Measurements from ENCODE around the gene TRMT2A.

TRMT2A gene

GRCh38 chr22:20063271-20064139, 53.5 kb downstream of the TRMT2A start:
- no peaks in the 10 kb centered on the region for H3K27me3 ChIP-seq (ENCODE audit: insufficient read depth, low read length, poor library complexity)
- peaks cover 43% of the 10 kb centered on the region for H3K36me3 ChIP-seq (ENCODE audit: insufficient read depth, low read length)
- no peaks in the 10 kb centered on the region for H3K79me2 ChIP-seq (ENCODE audit: insufficient read depth, low read length)
- H3K9me3 ChIP-seq (ENCODE audit: insufficient read depth, low read length, severe bottlenecking): no peaks in the 10 kb centered on the region
- no peaks in the 10 kb centered on the region for H4K20me1 ChIP-seq (ENCODE audit: insufficient read depth, low read length)
- DNase-seq: no peak
- peak; percentile 36; the same call in 1 of the 3 replicates for ATAC-seq (ENCODE audit: insufficient read depth, low read depth)
- H2AFZ ChIP-seq (ENCODE audit: low read depth, low read length): no peak overlapping the region
- TF ChIP-seq CTCF (IDR thresholded peaks at IDR 0.05; ENCODE audit: borderline replicate concordance, extremely low read depth, low read length, poor library complexity, severe bottlenecking) (no peak), EZH2 (IDR thresholded peaks at IDR 0.05; ENCODE audit: borderline replicate concordance, low read depth, low read length, severe bottlenecking) (no peak)
- no peak overlapping the region for H3K4me3 ChIP-seq (ENCODE audit: low read depth in 1 of 2, low read length in 2 of 2)
- no peak overlapping the region for H3K9ac ChIP-seq (ENCODE audit: low read depth, low read length)
- H3K27ac ChIP-seq (ENCODE audit: low read length): no peak overlapping the region
- H3K4me1 ChIP-seq (ENCODE audit: insufficient read depth, low read length): no peaks in the 10 kb centered on the region
- no peak overlapping the region for H3K4me2 ChIP-seq (ENCODE audit: insufficient read depth, low read length)

GRCh38 chr22:20062766-20063083, 54.3 kb downstream of the TRMT2A start:
- no peak for DNase-seq
- no peaks in the 10 kb centered on the region for H3K27me3 ChIP-seq (ENCODE audit: insufficient read depth, low read length, poor library complexity)
- H3K4me3 ChIP-seq (ENCODE audit: low read depth in 1 of 2, low read length in 2 of 2): no peak overlapping the region
- no peaks in the 10 kb centered on the region for H3K4me1 ChIP-seq (ENCODE audit: insufficient read depth, low read length)
- H3K79me2 ChIP-seq (ENCODE audit: insufficient read depth, low read length): no peaks in the 10 kb centered on the region
- no peaks in the 10 kb centered on the region for H4K20me1 ChIP-seq (ENCODE audit: insufficient read depth, low read length)
- no peak for ATAC-seq (ENCODE audit: insufficient read depth, low read depth)
- H3K9ac ChIP-seq (ENCODE audit: low read depth, low read length): no peak overlapping the region
- no peak overlapping the region for H3K4me2 ChIP-seq (ENCODE audit: insufficient read depth, low read length)
- no peak overlapping the region for H3K27ac ChIP-seq (ENCODE audit: low read length)
- H3K9me3 ChIP-seq (ENCODE audit: insufficient read depth, low read length, severe bottlenecking): no peaks in the 10 kb centered on the region
- TF ChIP-seq CTCF (IDR thresholded peaks at IDR 0.05; ENCODE audit: borderline replicate concordance, extremely low read depth, low read length, poor library complexity, severe bottlenecking) (no peak), EZH2 (IDR thresholded peaks at IDR 0.05; ENCODE audit: borderline replicate concordance, low read depth, low read length, severe bottlenecking) (no peak)
- H3K36me3 ChIP-seq (ENCODE audit: insufficient read depth, low read length): peaks cover 43% of the 10 kb centered on the region
- no peak overlapping the region for H2AFZ ChIP-seq (ENCODE audit: low read depth, low read length)

- no peak overlapping the region for H2AFZ ChIP-seq (ENCODE audit: low read depth, low read length)
- H3K9ac ChIP-seq (ENCODE audit: low read depth, low read length): no peak overlapping the region
- TF ChIP-seq CTCF (IDR thresholded peaks at IDR 0.05; ENCODE audit: borderline replicate concordance, extremely low read depth, low read length, poor library complexity, severe bottlenecking) (no peak), EZH2 (IDR thresholded peaks at IDR 0.05; ENCODE audit: borderline replicate concordance, low read depth, low read length, severe bottlenecking) (no peak)
- H3K27me3 ChIP-seq (ENCODE audit: insufficient read depth, low read length, poor library complexity): no peaks in the 10 kb centered on the region
- ATAC-seq (ENCODE audit: insufficient read depth, low read depth): no peak
- no peaks in the 10 kb centered on the region for H4K20me1 ChIP-seq (ENCODE audit: insufficient read depth, low read length)
- H3K79me2 ChIP-seq (ENCODE audit: insufficient read depth, low read length): no peaks in the 10 kb centered on the region
- H3K9me3 ChIP-seq (ENCODE audit: insufficient read depth, low read length, severe bottlenecking): no peaks in the 10 kb centered on the region
- H3K4me1 ChIP-seq (ENCODE audit: insufficient read depth, low read length): no peaks in the 10 kb centered on the region
- no peak overlapping the region for H3K4me3 ChIP-seq (ENCODE audit: low read depth in 1 of 2, low read length in 2 of 2)
- no peak overlapping the region for H3K4me2 ChIP-seq (ENCODE audit: insufficient read depth, low read length)
- no peak overlapping the region for H3K27ac ChIP-seq (ENCODE audit: low read length)
- H3K36me3 ChIP-seq (ENCODE audit: insufficient read depth, low read length): peaks cover 43% of the 10 kb centered on the region
- DNase-seq: no peak
Observed at GRCh38 chr22:20062043-20062765, 54.8 kb downstream of the TRMT2A start.
